Lower lobe of right lung (tissue), 2 donors: ENCODE data around the gene IL15. TPM values are rescaled to one million over a fixed set of nuclear protein-coding genes. Genes with fewer than 3 reads are reported as not detected.

Experiments used
- ATAC-seq, 2 donors: fragments of 200-7000 bp; cut with Tn5 transposase; one replicate each; pipeline ENCODE4 v1.9.1; 2020 to 2022; ENCODE audit warnings: mild to moderate bottlenecking in 2 of 2, moderate library complexity in 2 of 2
- DNase-seq: peaks from one replicate; pipeline ENCODE4 v3.0.0-alpha.2; 2020
- H3K27ac ChIP-seq: fragments of 200-600 bp; one replicate; pipeline ENCODE4 v1.8.0; 2022
- H3K27me3 ChIP-seq: fragments of 200-600 bp; one replicate; pipeline ENCODE4 v1.8.0; 2022; ENCODE audit warnings: low read depth
- H3K36me3 ChIP-seq: fragments of 200-600 bp; one replicate; pipeline ENCODE4 v1.8.0; 2022; ENCODE audit warnings: mild to moderate bottlenecking
- H3K4me1 ChIP-seq: fragments of 200-600 bp; one replicate; pipeline ENCODE4 v1.8.0; 2022
- H3K4me3 ChIP-seq: fragments of 200-600 bp; one replicate; pipeline ENCODE4 v1.8.0; 2022; ENCODE audit warnings: mild to moderate bottlenecking
- H3K9me3 ChIP-seq: fragments of 200-600 bp; one replicate; pipeline ENCODE4 v1.8.0; 2022
- CTCF ChIP-seq: fragments of 200-600 bp; IDR thresholded peaks from one replicate; pipeline ENCODE4 v1.8.0; 2022; ENCODE audit warnings: antibody characterized with exemption, mild to moderate bottlenecking
- intact Hi-C: fragments of 100-400 bp; cut with DNase I; formaldehyde crosslinking; loops from one replicate; pipeline ENCODE4 v1.11.0; 2022
- total RNA-seq: library from RNA; stranded (reverse); fragmentation: NEBNext Ultra II Directional; extraction: Animal tissue kit (Norgen Biotek cat#: 25700); gene quantifications from one replicate; pipeline ENCODE4 v1.2.1, GENCODE V29; 2021
- donor health status: DM: no; HTN: yes; CAD: no; lungs with severe emphysema.

Gene IL15
- total RNA-seq, 1 donor from 2014 or later: 9.7 TPM

- H3K4me3 ChIP-seq: no peak overlapping the region
- intact Hi-C loops: no loop called here
- H3K4me1 ChIP-seq: peaks cover 26% of the 10 kb centered on the region
- ATAC-seq: no peak
- no peaks in the 10 kb centered on the region for H3K36me3 ChIP-seq
- no peaks in the 10 kb centered on the region for H3K27me3 ChIP-seq
- no peaks in the 10 kb centered on the region for H3K9me3 ChIP-seq
- TF ChIP-seq CTCF: no peak
- H3K27ac ChIP-seq: no peak overlapping the region
- no peak for DNase-seq
Measured at GRCh38 chr4:141646969-141647368, 10.6 kb downstream of the IL15 start.

- no peak for DNase-seq
- TF ChIP-seq CTCF: no peak
- Histone ChIP-seq H3K27me3 (no peaks in the 10 kb centered on the region), H3K27ac (no peak overlapping the region), H3K9me3 (no peaks in the 10 kb centered on the region), H3K4me1 (peaks cover 23% of the 10 kb centered on the region), H3K4me3 (no peak overlapping the region), H3K36me3 (no peaks in the 10 kb centered on the region)
- intact Hi-C loops: no loop called here
- ATAC-seq: peak in 1 of 2 donors; percentile 10
Measured at GRCh38 chr4:141647966-141648365, 11.6 kb downstream of the IL15 start.

GRCh38 chr4:141652161-141652778, 15.9 kb downstream of the IL15 start:
- H3K27me3 ChIP-seq: no peaks in the 10 kb centered on the region
- no peaks in the 10 kb centered on the region for H3K9me3 ChIP-seq
- H3K27ac ChIP-seq: peak overlapping the region; percentile 19
- H3K36me3 ChIP-seq: no peaks in the 10 kb centered on the region
- ATAC-seq: no peak
- peaks cover 31% of the 10 kb centered on the region for H3K4me1 ChIP-seq
- DNase-seq: no peak
- intact Hi-C loops: no loop called here
- TF ChIP-seq CTCF: no peak
- H3K4me3 ChIP-seq: no peak overlapping the region

GRCh38 chr4:141654098-141654497, 17.7 kb downstream of the IL15 start:
- ATAC-seq: peak; percentile 67 to 76
- H3K9me3 ChIP-seq: no peaks in the 10 kb centered on the region
- H3K27me3 ChIP-seq: no peaks in the 10 kb centered on the region
- no peaks in the 10 kb centered on the region for H3K36me3 ChIP-seq
- peak; percentile 60 for TF ChIP-seq CTCF
- H3K4me3 ChIP-seq: no peak overlapping the region
- intact Hi-C loops: no loop called here
- H3K27ac ChIP-seq: no peak overlapping the region
- H3K4me1 ChIP-seq: peaks cover 16% of the 10 kb centered on the region
- peak; percentile 43 for DNase-seq

- Histone ChIP-seq H3K36me3 (no peaks in the 10 kb centered on the region), H3K9me3 (no peaks in the 10 kb centered on the region), H3K27me3 (no peaks in the 10 kb centered on the region), H3K4me3 (no peak overlapping the region), H3K4me1 (peaks cover 14% of the 10 kb centered on the region), H3K27ac (no peak overlapping the region)
- intact Hi-C loops: no loop called here
- DNase-seq (no peak), ATAC-seq (no peak)
- no peak for TF ChIP-seq CTCF
Measured at GRCh38 chr4:141656031-141656430, 19.6 kb downstream of the IL15 start.
